NCI-H2227 (cell line): ENCODE results near the gene P2RX3.

Experiments used
- DNase-seq: peaks from one replicate; lab custom pipeline; 2025; ENCODE audit not compliant: unreplicated experiment; lab: John Stamatoyannopoulos, UW

The P2RX3 gene

DNA sequence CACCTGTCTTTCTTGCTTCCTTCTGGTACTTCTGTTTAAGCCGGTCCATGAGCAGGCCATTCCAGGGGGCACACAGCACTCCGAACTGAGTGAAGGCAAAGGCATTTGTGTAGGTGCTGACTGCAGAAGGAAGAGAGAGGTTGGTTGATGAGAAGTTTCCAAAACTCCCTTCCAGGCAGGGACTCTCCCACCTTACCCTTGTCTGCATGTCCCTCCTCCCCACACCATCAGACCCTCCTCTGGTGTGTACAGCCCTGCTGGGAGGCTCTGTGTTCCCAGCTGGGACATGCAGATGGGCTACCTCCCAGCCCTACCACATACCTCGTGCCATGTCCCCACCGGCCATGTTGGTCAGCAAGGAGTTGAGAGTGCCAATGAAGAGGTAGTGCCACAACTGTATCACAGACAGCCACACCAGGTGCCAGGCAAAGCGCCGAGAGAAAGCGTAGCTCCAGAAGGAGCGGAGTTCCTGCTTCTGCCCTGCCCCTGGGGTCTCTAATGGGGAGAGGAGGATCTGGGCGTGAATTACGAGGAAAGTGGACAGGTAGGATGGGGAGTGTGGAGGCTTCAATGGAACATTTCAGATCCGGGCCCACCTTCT is 76.6 kb downstream of the P2RX3 start:
- no peak for DNase-seq

GRCh38 chr11:57416436-57416835 is 78.3 kb downstream of the P2RX3 start:
- no peak for DNase-seq

- no peak for DNase-seq
Measured at GRCh38 chr11:57417056-57417455, 78.9 kb downstream of the P2RX3 start.

DNA sequence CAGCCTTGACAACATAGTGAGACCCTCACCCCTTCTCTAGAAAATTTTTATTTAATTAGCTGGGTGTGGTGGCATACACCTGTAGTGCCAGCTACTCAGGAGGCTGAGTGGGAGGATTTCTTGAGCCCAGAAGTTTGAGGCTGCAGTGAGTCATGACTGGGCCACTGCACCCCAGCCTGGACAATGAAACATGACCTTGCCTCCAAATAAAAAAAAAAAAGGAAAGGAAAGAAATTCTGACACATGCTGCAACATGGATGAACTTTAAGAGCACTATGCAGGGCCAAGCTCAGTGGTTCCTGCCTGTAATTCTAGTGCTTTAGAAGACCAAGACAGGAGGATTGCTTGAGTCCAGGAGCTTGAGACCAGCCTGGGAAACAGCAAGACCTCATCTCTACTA is 80.0 kb downstream of the P2RX3 start:
- DNase-seq: no peak

GRCh38 chr11:57419146-57419545 is 81.0 kb downstream of the P2RX3 start:
- no peak for DNase-seq

DNA sequence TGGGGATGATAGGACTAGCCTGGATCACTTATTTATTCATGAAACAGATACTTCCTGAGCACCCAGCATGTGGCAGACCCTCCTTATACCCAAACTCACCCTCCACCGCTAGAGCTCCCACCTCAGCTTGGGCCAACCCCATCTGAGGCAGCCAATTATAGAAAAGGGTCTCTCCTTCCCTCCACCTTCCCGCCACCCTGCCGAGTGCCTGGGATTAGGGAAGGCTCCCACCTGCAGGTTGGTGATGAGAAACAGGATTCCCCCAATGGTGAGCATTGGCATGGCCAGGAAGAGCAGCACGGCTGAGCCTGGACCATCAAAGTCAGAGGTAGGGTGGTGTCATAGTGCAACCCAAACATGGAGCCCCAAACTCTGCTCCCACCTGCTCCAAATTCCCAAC is 82.9 kb downstream of the P2RX3 start:
- no peak for DNase-seq

- no peak for DNase-seq
Measured at GRCh38 chr11:57421805-57422204, 83.7 kb downstream of the P2RX3 start.
